GM12878 (cell line): ENCODE data around the gene NHSL2. TPM values are rescaled to one million over a fixed set of nuclear protein-coding genes. Genes with fewer than 3 reads are reported as not detected.

Experiments used
- ATAC-seq: fragments of 200-7000 bp; cut with Tn5 transposase; 3 replicates; pipeline ENCODE4 v1.9.1; 2020; ENCODE audit warnings: mild to moderate bottlenecking, moderate library complexity
- BruUV-seq: library from RNA; stranded (reverse); fragments of 400-500 nt; replicated peaks from 2 replicates; lab custom pipeline; 2021; lab: Mats Ljungman, UMichigan
- CTCF ChIA-PET: fragments of 300-600 bp; sonication (Branson Sonifier 250); formaldehyde crosslinking; extraction: SDS; loops from one replicate; lab custom pipeline; 2021; ENCODE audit warnings: inconsistent platforms; lab: Yijun Ruan, JAX
- POLR2A ChIA-PET: fragments of 350-600 bp; formaldehyde crosslinking; extraction: SDS; loops from one replicate; lab custom pipeline; 2021; ENCODE audit warnings: inconsistent platforms; lab: Charles Lee
- RAD21 ChIA-PET: fragments of 300-600 bp; sonication (Branson Sonifier 250); formaldehyde crosslinking; loops from one replicate; lab custom pipeline; 2023; ENCODE audit warnings: antibody characterized with exemption; ENCODE audit not compliant: unreplicated experiment; lab: Charles Lee
- SMC1A ChIA-PET: fragments of 300-600 bp; sonication (Branson Sonifier 250); formaldehyde crosslinking; loops from one replicate; lab custom pipeline; 2023; ENCODE audit not compliant: unreplicated experiment, uncharacterized antibody; lab: Charles Lee
- DNase-seq: peaks from one replicate; pipeline ENCODE4 v3.0.0-alpha.2; 2011; ENCODE audit warnings: low read depth, low spot score
- FAIRE-seq: peaks from 3 replicates; lab custom pipeline; 2011; peaks lifted over from hg19 to GRCh38; lab: Jason Lieb, UNC
- H2AFZ ChIP-seq: 2 replicates; pipeline ENCODE4 v1.6.0; 2011; ENCODE audit warnings: low read depth, low read length, control low read depth; ENCODE audit not compliant: control insufficient read depth
- H3K27ac ChIP-seq: 2 replicates; pipeline ENCODE4 v1.5.1; 2011; ENCODE audit warnings: control low read depth; ENCODE audit not compliant: control insufficient read depth, insufficient read depth
- H3K27me3 ChIP-seq, 2 experiments: replicated peaks in 1 of 2; 2 replicates each; pipeline versions ENCODE4 v1.6.0 to v1.6.1; 2011; ENCODE audit warnings: low read length in 1 of 2; ENCODE audit not compliant: control insufficient read depth in 2 of 2, insufficient read depth in 2 of 2
- H3K36me3 ChIP-seq, 2 experiments: 2 replicates each; pipeline ENCODE4 v1.5.1; 2011; ENCODE audit warnings: low read length in 1 of 2; ENCODE audit not compliant: control insufficient read depth in 2 of 2, insufficient read depth in 2 of 2
- H3K4me1 ChIP-seq: 2 replicates; pipeline ENCODE4 v1.6.1; 2011; ENCODE audit warnings: mild to moderate bottlenecking, low read length, moderate library complexity, mixed read lengths; ENCODE audit not compliant: control insufficient read depth, insufficient read depth
- H3K4me2 ChIP-seq: 2 replicates; pipeline ENCODE4 v1.6.0; 2011; ENCODE audit warnings: control low read depth; ENCODE audit not compliant: control insufficient read depth, insufficient read depth
- H3K4me3 ChIP-seq: fragments of 200-600 bp; sonication (generic); 2 replicates; pipeline ENCODE4 v1.5.1; 2016
- H3K79me2 ChIP-seq: 2 replicates; pipeline ENCODE4 v1.6.0; 2011; ENCODE audit warnings: low read length; ENCODE audit not compliant: control insufficient read depth, insufficient read depth
- H3K9ac ChIP-seq: 2 replicates; pipeline ENCODE4 v1.8.0; 2011; ENCODE audit warnings: low read length, control low read depth, mixed read lengths; ENCODE audit not compliant: control insufficient read depth, insufficient read depth
- H3K9me3 ChIP-seq: replicated peaks from 3 replicates; pipeline ENCODE4 v1.5.1; 2011; ENCODE audit warnings: mild to moderate bottlenecking, low read length; ENCODE audit not compliant: control insufficient read depth, insufficient read depth
- H4K20me1 ChIP-seq: 2 replicates; pipeline ENCODE4 v1.6.0; 2011; ENCODE audit not compliant: control insufficient read depth, insufficient read depth
- ATF7 ChIP-seq: fragments of 450-650 bp; IDR thresholded peaks from 2 replicates; pipeline ENCODE4 v1.6.1; 2016; ENCODE audit warnings: low read depth, mild to moderate bottlenecking
- BMI1 ChIP-seq: fragments of 450-650 bp; IDR thresholded peaks from 2 replicates; pipeline ENCODE4 v1.6.1; 2016; ENCODE audit warnings: mild to moderate bottlenecking, moderate library complexity, borderline replicate concordance
- CBX3 ChIP-seq: fragments of 200-600 bp; sonication (generic); IDR thresholded peaks from 2 replicates; pipeline ENCODE4 v1.6.1; 2016; ENCODE audit warnings: low read depth, borderline replicate concordance
- CEBPB ChIP-seq, 2 experiments: fragments of 150-350 bp in 1 of 2; IDR thresholded peaks; 2 replicates each; pipeline ENCODE4 v1.6.1; 2012 to 2014; ENCODE audit warnings: low read depth in 2 of 2, low read length in 2 of 2, borderline replicate concordance in 1 of 2, inconsistent platforms in 1 of 2
- MYB ChIP-seq: fragments of 150-350 bp; IDR thresholded peaks from 2 replicates; pipeline ENCODE4 v1.6.1; 2014; ENCODE audit warnings: mild to moderate bottlenecking, low read depth, low read length, borderline replicate concordance
- NFYA ChIP-seq: IDR thresholded peaks from 2 replicates; pipeline ENCODE4 v1.6.1; 2011; ENCODE audit warnings: low read depth, mild to moderate bottlenecking, low read length, improper control_type of control experiment, borderline replicate concordance
- PML ChIP-seq: IDR thresholded peaks from 2 replicates; pipeline ENCODE4 v1.6.1; 2012; ENCODE audit warnings: low read length, inconsistent platforms
- SREBF1 ChIP-seq: IDR thresholded peaks from 2 replicates; pipeline ENCODE4 v1.6.1; 2012; ENCODE audit warnings: mild to moderate bottlenecking, low read length
- TCF7 ChIP-seq: IDR thresholded peaks from 2 replicates; pipeline ENCODE4 v1.6.1; 2014; ENCODE audit warnings: antibody characterized with exemption, borderline replicate concordance
- WRNIP1 ChIP-seq: IDR thresholded peaks from 2 replicates; pipeline ENCODE4 v1.6.1; 2011; ENCODE audit warnings: low read depth, low read length, improper control_type of control experiment, borderline replicate concordance
- ZBED1 ChIP-seq: IDR thresholded peaks from 2 replicates; pipeline ENCODE4 v1.6.1; 2016; ENCODE audit warnings: borderline replicate concordance
- ZZZ3 ChIP-seq: IDR thresholded peaks from 2 replicates; pipeline ENCODE4 v1.6.1; 2011; ENCODE audit warnings: low read depth; ENCODE audit not compliant: control insufficient read depth, insufficient read length
- WGBS: methylation state at CpG from one replicate; pipeline ENCODE4 v1.1.6; 2016; ENCODE audit warnings: low lambda C conversion rate; ENCODE audit not compliant: insufficient replicate concordance, insufficient coverage; ENCODE audit errors: missing lambda C conversion rate; 5-methylcytosine and 5-hydroxymethylcytosine counted together
- in situ Hi-C: fragments of 300-500 bp; cut with MboI; formaldehyde crosslinking; loops from 9 replicates; pipeline ENCODE4 v1.14.3; 2018; ENCODE audit warnings: mixed read lengths
- intact Hi-C: fragments of 100-400 bp; cut with micrococcal nuclease; formaldehyde crosslinking; loops from one replicate; pipeline ENCODE4 v1.14.2; 2022; ENCODE audit not compliant: unreplicated experiment
- polyA plus RNA-seq, 11 experiments: library from polyadenylated mRNA; depleted of rRNA in 4 of 11; unstranded in 6 of 11; stranded (reverse) in 5 of 11; fragments of >200 nt; fragmentation: Nextera tagmentation in 4 of 11; fragmentation: Illumina TruSeq in 1 of 11; extraction: Ambion mirVana in 4 of 11; extraction: Trizol in 1 of 11; gene quantifications; 1 replicate in 1 of 11; 2 replicates in 10 of 11; pipeline versions ENCODE4 v1.2.1 to v1.2.3, GENCODE V29; 2011 to 2016; ENCODE audit warnings: inconsistent platforms in 2 of 11, missing spikeins in 2 of 11, low read depth in 1 of 11
- total RNA-seq, 4 experiments: library from RNA; depleted of rRNA in 3 of 4; stranded (reverse); fragments of >200 nt in 3 of 4; fragmentation: Illumina TruSeq in 1 of 4; extraction: Trizol in 1 of 4; gene quantifications; 2 replicates each; pipeline versions ENCODE4 v1.2.1 to v1.2.3, GENCODE V29; 2013 to 2021
- TF ChIP-seq, protein P1 (sequence below): IDR thresholded peaks from 2 replicates; pipeline ENCODE4 v1.6.1; 2011; ENCODE audit warnings: mild to moderate bottlenecking, low read depth, low read length, moderate library complexity; ENCODE audit not compliant: insufficient replicate concordance
- TF ChIP-seq, protein P2 (sequence below): fragments of 450-650 bp; IDR thresholded peaks from 2 replicates; pipeline ENCODE4 v1.6.1; 2017; ENCODE audit warnings: mild to moderate bottlenecking, low read depth, inconsistent platforms; ENCODE audit not compliant: poor library complexity, severe bottlenecking

The NHSL2 gene
- total and polyA plus RNA-seq, 10 of the 15 experiments (the other 5 are each of a cell fraction or from before 2014, with no cell fraction given): 0.05 to 0.53 (median 0.07) TPM; not detected in 2

DNA sequence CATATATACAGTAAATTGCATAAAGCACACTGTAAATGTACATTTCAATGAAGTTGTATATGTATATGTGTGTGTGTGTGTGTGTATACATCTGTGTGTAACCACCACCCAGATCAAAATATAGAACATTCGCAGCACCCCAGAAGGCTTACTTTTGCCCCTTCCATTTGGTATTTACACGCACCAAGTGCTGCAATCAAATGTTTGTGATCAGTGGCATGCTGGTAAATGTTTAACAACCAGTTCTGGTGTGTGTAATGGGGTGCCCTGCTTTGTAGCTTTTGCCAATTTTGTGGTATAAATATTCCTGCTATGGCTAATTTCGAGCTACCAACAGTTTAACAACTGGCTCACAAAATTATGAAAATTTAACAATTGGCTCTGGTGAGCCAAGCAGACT is 119.8 kb downstream of the NHSL2 start:
- no peaks in the 10 kb centered on the region for H3K9me3 ChIP-seq
- WGBS: 28% methylated on average over 3 of the region's 3 CpGs
- no peak overlapping the region for H3K27ac ChIP-seq
- H3K4me1 ChIP-seq: no peaks in the 10 kb centered on the region
- no peak overlapping the region for H2AFZ ChIP-seq
- ChIA-PET SMC1A (interaction anchor here (1.7 to 2.3 kb wide), 2 partner anchors 9 to 96 kb away, joined by 6 read pairs; no protein-coding TSS in a partner anchor), RAD21 (interaction anchor here (2.3 kb wide), 1 partner anchor 96 kb away, joined by 6 read pairs; no protein-coding TSS in a partner anchor)
- FAIRE-seq (no peak), ATAC-seq (no peak)
- no peak overlapping the region for H3K9ac ChIP-seq
- intact Hi-C loops: no loop called here
- no peaks in the 10 kb centered on the region for H3K27me3 ChIP-seq
- H3K36me3 ChIP-seq: no peaks in the 10 kb centered on the region
- no peak for TF ChIP-seq ATF7
- TF ChIP-seq, protein P1, sequence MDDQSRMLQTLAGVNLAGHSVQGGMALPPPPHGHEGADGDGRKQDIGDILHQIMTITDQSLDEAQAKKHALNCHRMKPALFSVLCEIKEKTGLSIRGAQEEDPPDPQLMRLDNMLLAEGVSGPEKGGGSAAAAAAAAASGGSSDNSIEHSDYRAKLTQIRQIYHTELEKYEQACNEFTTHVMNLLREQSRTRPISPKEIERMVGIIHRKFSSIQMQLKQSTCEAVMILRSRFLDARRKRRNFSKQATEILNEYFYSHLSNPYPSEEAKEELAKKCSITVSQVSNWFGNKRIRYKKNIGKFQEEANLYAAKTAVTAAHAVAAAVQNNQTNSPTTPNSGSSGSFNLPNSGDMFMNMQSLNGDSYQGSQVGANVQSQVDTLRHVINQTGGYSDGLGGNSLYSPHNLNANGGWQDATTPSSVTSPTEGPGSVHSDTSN: no peak
- no peak for TF ChIP-seq CEBPB (IDR thresholded peaks at IDR 0.05; ENCODE audit: borderline replicate concordance in 1 of 2, low read depth in 2 of 2, low read length in 2 of 2)
- TF ChIP-seq SREBF1: no peak
- TF ChIP-seq, all 136 proteins: peak for 0
- in situ Hi-C loops: no loop called here
- DNase-seq: no peak
- no peak overlapping the region for H3K4me3 ChIP-seq
- ChIA-PET POLR2A (interaction anchor here (0.6 to 0.7 kb wide), 2 partner anchors 9 to 504 kb away, joined by 3 read pairs; no protein-coding TSS in a partner anchor), CTCF (interaction anchor here (1.2 to 4.7 kb wide), 2 partner anchors 10 to 94 kb away, joined by 3 to 40 read pairs; no protein-coding TSS in a partner anchor)
- no peak overlapping the region for H3K4me2 ChIP-seq
- no peaks in the 10 kb centered on the region for H4K20me1 ChIP-seq
- no peaks in the 10 kb centered on the region for H3K79me2 ChIP-seq
- no TSS peak for BruUV-seq

DNA sequence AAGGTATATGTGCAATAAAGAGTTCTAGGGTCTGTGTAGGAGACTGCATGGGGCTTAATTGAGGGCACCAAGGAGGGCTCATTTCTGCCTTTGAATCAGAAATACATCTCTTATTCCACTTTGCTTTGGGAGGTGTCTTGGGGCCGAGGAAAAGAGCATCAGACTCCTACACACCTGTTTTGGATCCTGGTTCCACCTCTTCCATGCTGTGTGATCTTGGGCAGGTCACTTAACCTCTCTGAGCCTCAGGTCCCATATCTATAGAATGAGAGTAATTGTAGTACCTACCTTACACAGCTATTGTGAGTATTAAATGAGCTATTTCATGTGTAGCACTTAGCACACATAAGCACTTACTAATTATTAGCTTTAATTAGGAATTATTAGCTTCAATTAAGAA is 120.5 kb downstream of the NHSL2 start:
- Histone ChIP-seq H4K20me1 (no peaks in the 10 kb centered on the region), H3K36me3 (no peaks in the 10 kb centered on the region), H3K27ac (no peak overlapping the region), H3K9me3 (no peaks in the 10 kb centered on the region; the same call in 2 of the 3 replicates), H3K4me1 (no peaks in the 10 kb centered on the region), H3K4me3 (no peak overlapping the region), H3K79me2 (no peaks in the 10 kb centered on the region), H3K9ac (no peak overlapping the region), H3K27me3 (no peaks in the 10 kb centered on the region), H3K4me2 (no peak overlapping the region), H2AFZ (no peak overlapping the region)
- DNase-seq: no peak
- CTCF ChIA-PET: interaction anchor here (1.2 to 4.7 kb wide), 2 partner anchors 10 to 93 kb away, joined by 3 to 40 read pairs; no protein-coding TSS in a partner anchor
- SMC1A ChIA-PET: interaction anchor here (2.3 kb wide), 1 partner anchor 10 kb away, joined by 6 read pairs; no protein-coding TSS in a partner anchor
- in situ Hi-C loops: no loop called here
- ATAC-seq: no peak
- no TSS peak for BruUV-seq
- intact Hi-C loops: no loop called here
- TF ChIP-seq MYB (no peak), PML (no peak), BMI1 (no peak), ZZZ3 (no peak), NFYA (no peak), WRNIP1 (no peak), TCF7 (no peak), CBX3 (no peak), ZBED1 (no peak)
- TF ChIP-seq, protein P2, sequence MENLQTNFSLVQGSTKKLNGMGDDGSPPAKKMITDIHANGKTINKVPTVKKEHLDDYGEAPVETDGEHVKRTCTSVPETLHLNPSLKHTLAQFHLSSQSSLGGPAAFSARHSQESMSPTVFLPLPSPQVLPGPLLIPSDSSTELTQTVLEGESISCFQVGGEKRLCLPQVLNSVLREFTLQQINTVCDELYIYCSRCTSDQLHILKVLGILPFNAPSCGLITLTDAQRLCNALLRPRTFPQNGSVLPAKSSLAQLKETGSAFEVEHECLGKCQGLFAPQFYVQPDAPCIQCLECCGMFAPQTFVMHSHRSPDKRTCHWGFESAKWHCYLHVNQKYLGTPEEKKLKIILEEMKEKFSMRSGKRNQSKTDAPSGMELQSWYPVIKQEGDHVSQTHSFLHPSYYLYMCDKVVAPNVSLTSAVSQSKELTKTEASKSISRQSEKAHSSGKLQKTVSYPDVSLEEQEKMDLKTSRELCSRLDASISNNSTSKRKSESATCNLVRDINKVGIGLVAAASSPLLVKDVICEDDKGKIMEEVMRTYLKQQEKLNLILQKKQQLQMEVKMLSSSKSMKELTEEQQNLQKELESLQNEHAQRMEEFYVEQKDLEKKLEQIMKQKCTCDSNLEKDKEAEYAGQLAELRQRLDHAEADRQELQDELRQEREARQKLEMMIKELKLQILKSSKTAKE: no peak
- no peak for FAIRE-seq
- RAD21 ChIA-PET: interaction anchor here (1.4 to 2.3 kb wide), 2 partner anchors 9 to 95 kb away, joined by 6 read pairs; no protein-coding TSS in a partner anchor
- 0% methylated on average over 1 of the region's 1 CpG for WGBS
- POLR2A ChIA-PET: no interaction called here
